HG03095 (cell line): Measurements from ENCODE around the gene GNG5.
"Not testable (repeated sequence)": the region's sequence is repeated elsewhere in the genome, so short reads cannot be mapped to it uniquely, and the experiment has no call there.

ENCODE experiments used
- ATAC-seq: cut with Tn5 transposase; IDR thresholded peaks from one replicate; pipeline ENCODE4 v1.9.1; 2021; ENCODE audit warnings: moderate library complexity; ENCODE audit not compliant: unreplicated experiment

Gene GNG5

GRCh38 chr1:84506002-84506728, at the start of gene GNG5, which contains the start of gene SPATA1:
Gene GNG5, minus strand, starts transcription at chr1:84506581. Its CDS starts 490 bp downstream, at chr1:84506091.
Gene SPATA1, plus strand, starts transcription at chr1:84506386. Its CDS starts 9,974 bp downstream, at chr1:84516360.
- ATAC-seq, result peak; percentile 79

- ATAC-seq, result no peak
These were observed 44.4 kb upstream of the GNG5 start for GRCh38 chr1:84550826-84551225.

GRCh38 chr1:84541679-84542078, 35.3 kb upstream of the GNG5 start:
- no peak for ATAC-seq

GRCh38 chr1:84540759-84541158, 34.4 kb upstream of the GNG5 start:
- ATAC-seq, result no peak

GRCh38 chr1:84539972-84540371, 33.6 kb upstream of the GNG5 start:
- ATAC-seq, result no peak

- no peak for ATAC-seq
These were observed 32.2 kb upstream of the GNG5 start for GRCh38 chr1:84538599-84538998.

- ATAC-seq, result no peak
These were observed 19.4 kb upstream of the GNG5 start for GRCh38 chr1:84525779-84526178.

- ATAC-seq, result no peak
These were observed 18.2 kb upstream of the GNG5 start for GRCh38 chr1:84524590-84524989.

GRCh38 chr1:84510668-84511067, 4.3 kb upstream of the GNG5 start:
- no peak for ATAC-seq

GRCh38 chr1:84510165-84510564, 3.8 kb upstream of the GNG5 start:
- no peak for ATAC-seq

GRCh38 chr1:84509029-84509428, 2.6 kb upstream of the GNG5 start:
- no peak for ATAC-seq

- ATAC-seq, result no peak
These were observed 2.1 kb upstream of the GNG5 start for GRCh38 chr1:84508510-84508909.

- ATAC-seq, result not testable (repeated sequence)
These were observed 1.5 kb upstream of the GNG5 start for GRCh38 chr1:84507887-84508286.

GRCh38 chr1:84506729-84507453, 510 bp upstream of the GNG5 start:
- ATAC-seq, result no peak

GRCh38 chr1:84505493-84506001, 834 bp downstream of the GNG5 start:
- peak; percentile 32 for ATAC-seq

- ATAC-seq, result no peak
These were observed 1.5 kb downstream of the GNG5 start for GRCh38 chr1:84504580-84505492.

- ATAC-seq, result no peak
These were observed 3.5 kb downstream of the GNG5 start for GRCh38 chr1:84502927-84503326.

- ATAC-seq, result no peak
These were observed 8.6 kb downstream of the GNG5 start for GRCh38 chr1:84497631-84498275.

- ATAC-seq, result no peak
These were observed 9.9 kb downstream of the GNG5 start for GRCh38 chr1:84496498-84496897.

- ATAC-seq, result no peak
These were observed 12.6 kb downstream of the GNG5 start for GRCh38 chr1:84493747-84494146.

- ATAC-seq, result no peak
These were observed 13.7 kb downstream of the GNG5 start for GRCh38 chr1:84492726-84493125.
